Natural killer cell (primary cell): Measurements from ENCODE around the gene MAGEL2. TPM values are rescaled to one million over a fixed set of nuclear protein-coding genes. Genes with fewer than 3 reads are reported as not detected.

Source experiments
- ATAC-seq, 3 donors: fragments of 150-1000 bp in 2 of 3; fragments of 200-7000 bp in 1 of 3; cut with Tn5 transposase; 1 replicate in 1 of 3; 2 replicates in 2 of 3; pipeline ENCODE4 v1.10.0; 2021; ENCODE audit warnings: mild to moderate bottlenecking in 2 of 3, moderate library complexity in 2 of 3
- DNase-seq, 2 donors: peaks; one replicate each; pipeline versions ENCODE4 v3.0.0 to v3.0.0-alpha.2; 2013 to 2021; ENCODE audit warnings: mixed read lengths in 1 of 2
- H3K27ac ChIP-seq: one replicate; pipeline ENCODE4 v1.5.1; 2013; ENCODE audit warnings: mild to moderate bottlenecking, low read length
- H3K27me3 ChIP-seq: one replicate; pipeline ENCODE4 v1.6.1; 2013; ENCODE audit warnings: low read length; ENCODE audit not compliant: control insufficient read depth, insufficient read depth
- H3K36me3 ChIP-seq: one replicate; pipeline ENCODE4 v1.6.1; 2013; ENCODE audit warnings: low read length; ENCODE audit not compliant: control insufficient read depth, insufficient read depth
- H3K4me1 ChIP-seq: one replicate; pipeline ENCODE4 v1.6.1; 2013; ENCODE audit warnings: low read length; ENCODE audit not compliant: control insufficient read depth, insufficient read depth
- H3K4me3 ChIP-seq: one replicate; pipeline ENCODE4 v1.5.1; 2013; ENCODE audit warnings: low read length
- H3K9me3 ChIP-seq: one replicate; pipeline ENCODE4 v1.6.1; 2013; ENCODE audit warnings: low read length; ENCODE audit not compliant: control insufficient read depth, insufficient read depth
- H3K27ac Mint-ChIP-seq, 2 donors: one replicate each; pipeline ENCODE4 v1.8.0; 2022; ENCODE audit warnings: mild to moderate bottlenecking in 2 of 2, mixed read lengths in 2 of 2, moderate library complexity in 1 of 2
- H3K27me3 Mint-ChIP-seq, 2 donors: one replicate each; pipeline ENCODE4 v1.8.0; 2022; ENCODE audit warnings: low read depth in 2 of 2, mixed read lengths in 2 of 2
- H3K36me3 Mint-ChIP-seq: one replicate; pipeline ENCODE4 v1.8.0; 2022; ENCODE audit warnings: mixed read lengths
- H3K4me1 Mint-ChIP-seq, 2 donors: one replicate each; pipeline ENCODE4 v1.8.0; 2022; ENCODE audit warnings: mixed read lengths in 2 of 2
- H3K4me3 Mint-ChIP-seq: one replicate; pipeline ENCODE4 v1.8.0; 2022; ENCODE audit warnings: mild to moderate bottlenecking, moderate library complexity, mixed read lengths
- H3K9me3 Mint-ChIP-seq, 2 donors: one replicate each; pipeline ENCODE4 v1.8.0; 2022; ENCODE audit warnings: mixed read lengths in 2 of 2
- CTCF ChIP-seq: fragments of 200-600 bp; IDR thresholded peaks from one replicate; pipeline ENCODE4 v1.8.0; 2022; ENCODE audit warnings: antibody characterized with exemption
- WGBS: methylation state at CpG from one replicate; pipeline ENCODE4 v1.1.7; 2013; ENCODE audit warnings: missing lambda C conversion rate; ENCODE audit not compliant: insufficient coverage; 5-methylcytosine and 5-hydroxymethylcytosine counted together
- intact Hi-C: fragments of 100-400 bp; cut with micrococcal nuclease; formaldehyde crosslinking; loops from one replicate; pipeline ENCODE4 v1.14.2; 2022
- total RNA-seq, 4 donors: library from RNA; stranded (reverse); fragments of 120-200 nt in 1 of 4; gene quantifications; one replicate each; pipeline versions ENCODE4 v1.2.3 to v1.2.4, GENCODE V29; 2013 to 2022

Gene MAGEL2
- total RNA-seq, 3 donors from 2014 or later (not counting 1 experiment from before 2014, with no cell fraction given), result not detected

GRCh38 chr15:23690450-23690852 is 42.8 kb upstream of the MAGEL2 start:
- intact Hi-C loops, result no loop called here
- no peaks in the 10 kb centered on the region for H3K4me1 Mint-ChIP-seq
- Histone ChIP-seq H3K27me3 (no peaks in the 10 kb centered on the region), H3K4me1 (no peaks in the 10 kb centered on the region), H3K36me3 (no peaks in the 10 kb centered on the region), H3K4me3 (no peak overlapping the region), H3K27ac (no peak overlapping the region), H3K9me3 (no peaks in the 10 kb centered on the region)
- WGBS, result 73% methylated on average over 5 of the region's 5 CpGs
- peaks cover 5 to 10% of the 10 kb centered on the region in 2 donors for H3K9me3 Mint-ChIP-seq
- DNase-seq (no peak), ATAC-seq (no peak)
- H3K4me3 Mint-ChIP-seq, result no peak overlapping the region
- no peak for TF ChIP-seq CTCF
- no peaks in the 10 kb centered on the region for H3K27me3 Mint-ChIP-seq
- H3K27ac Mint-ChIP-seq, result no peak overlapping the region
- no peaks in the 10 kb centered on the region for H3K36me3 Mint-ChIP-seq

GRCh38 chr15:23690015-23690414 is 42.3 kb upstream of the MAGEL2 start:
- Mint-ChIP-seq H3K4me3 (no peak overlapping the region), H3K4me1 (no peaks in the 10 kb centered on the region), H3K36me3 (no peaks in the 10 kb centered on the region), H3K27ac (no peak overlapping the region), H3K27me3 (no peaks in the 10 kb centered on the region), H3K9me3 (peaks cover 5 to 10% of the 10 kb centered on the region in 2 donors)
- intact Hi-C loops, result no loop called here
- Histone ChIP-seq H3K27ac (no peak overlapping the region), H3K27me3 (no peaks in the 10 kb centered on the region), H3K36me3 (no peaks in the 10 kb centered on the region), H3K9me3 (no peaks in the 10 kb centered on the region), H3K4me1 (no peaks in the 10 kb centered on the region), H3K4me3 (no peak overlapping the region)
- no peak for DNase-seq
- TF ChIP-seq CTCF, result no peak
- ATAC-seq, result no peak
- 87% methylated on average over 4 of the region's 4 CpGs for WGBS

GRCh38 chr15:23687143-23687470 is 39.4 kb upstream of the MAGEL2 start, which contains the start of gene NDN:
TSS of gene NDN (minus strand) at chr15:23687305. CDS start at chr15:23687217, 88 bp downstream.
- H3K4me3 ChIP-seq, result no peak within 1 kb of the TSS
- 28% methylated on average over 38 of the region's 38 CpGs for WGBS
- no peaks in the 10 kb centered on the region for H3K4me1 ChIP-seq
- H3K9me3 Mint-ChIP-seq, result peaks cover 3 to 8% of the 10 kb centered on the region in 2 donors
- no peaks in the 10 kb centered on the region for H3K27me3 Mint-ChIP-seq
- no peaks in the 10 kb centered on the region for H3K36me3 ChIP-seq
- H3K4me1 Mint-ChIP-seq, result no peaks in the 10 kb centered on the region
- DNase-seq, result no peak
- no peak within 1 kb of the TSS for H3K27ac ChIP-seq
- H3K9me3 ChIP-seq, result no peaks in the 10 kb centered on the region
- no peak for TF ChIP-seq CTCF
- no peak within 1 kb of the TSS for H3K27ac Mint-ChIP-seq
- no peaks in the 10 kb centered on the region for H3K27me3 ChIP-seq
- intact Hi-C loops, result no loop called here
- H3K4me3 Mint-ChIP-seq, result no peak within 1 kb of the TSS
- ATAC-seq, result no peak
- H3K36me3 Mint-ChIP-seq, result no peaks in the 10 kb centered on the region

- Histone ChIP-seq H3K9me3 (no peaks in the 10 kb centered on the region), H3K27ac (no peak overlapping the region), H3K4me1 (no peaks in the 10 kb centered on the region), H3K36me3 (no peaks in the 10 kb centered on the region), H3K4me3 (no peak overlapping the region), H3K27me3 (no peaks in the 10 kb centered on the region)
- WGBS, result 43% methylated on average over 57 of the region's 57 CpGs
- ATAC-seq (no peak), DNase-seq (no peak)
- Mint-ChIP-seq H3K27me3 (no peaks in the 10 kb centered on the region), H3K4me1 (no peaks in the 10 kb centered on the region), H3K9me3 (peaks cover 3 to 7% of the 10 kb centered on the region in 2 donors), H3K36me3 (no peaks in the 10 kb centered on the region), H3K4me3 (no peak overlapping the region), H3K27ac (no peak overlapping the region)
- intact Hi-C loops, result no loop called here
- TF ChIP-seq CTCF, result no peak
Observed at GRCh38 chr15:23686466-23687142, 38.9 kb upstream of the MAGEL2 start.
